VCaP (cell line): ENCODE measurements around the gene SGK1.
"Not testable (repeated sequence)": the region's sequence is repeated elsewhere in the genome, so short reads cannot be mapped to it uniquely, and the experiment has no call there.

Experiments used
- H3K27ac ChIP-seq: fragments of 450-650 bp; 2 replicates; pipeline ENCODE4 v1.5.1; 2017
- TF ChIP-seq, protein P1 (sequence below): fragments of 450-650 bp; conservative IDR thresholded peaks from 2 replicates; pipeline ENCODE4 v1.5.1; 2017; ENCODE audit warnings: mild to moderate bottlenecking, moderate library complexity

Gene SGK1

GRCh38 chr6:134187154-134187553 is 130.8 kb downstream of the SGK1 start:
- H3K27ac ChIP-seq, result no peak overlapping the region
- TF ChIP-seq, protein P1, sequence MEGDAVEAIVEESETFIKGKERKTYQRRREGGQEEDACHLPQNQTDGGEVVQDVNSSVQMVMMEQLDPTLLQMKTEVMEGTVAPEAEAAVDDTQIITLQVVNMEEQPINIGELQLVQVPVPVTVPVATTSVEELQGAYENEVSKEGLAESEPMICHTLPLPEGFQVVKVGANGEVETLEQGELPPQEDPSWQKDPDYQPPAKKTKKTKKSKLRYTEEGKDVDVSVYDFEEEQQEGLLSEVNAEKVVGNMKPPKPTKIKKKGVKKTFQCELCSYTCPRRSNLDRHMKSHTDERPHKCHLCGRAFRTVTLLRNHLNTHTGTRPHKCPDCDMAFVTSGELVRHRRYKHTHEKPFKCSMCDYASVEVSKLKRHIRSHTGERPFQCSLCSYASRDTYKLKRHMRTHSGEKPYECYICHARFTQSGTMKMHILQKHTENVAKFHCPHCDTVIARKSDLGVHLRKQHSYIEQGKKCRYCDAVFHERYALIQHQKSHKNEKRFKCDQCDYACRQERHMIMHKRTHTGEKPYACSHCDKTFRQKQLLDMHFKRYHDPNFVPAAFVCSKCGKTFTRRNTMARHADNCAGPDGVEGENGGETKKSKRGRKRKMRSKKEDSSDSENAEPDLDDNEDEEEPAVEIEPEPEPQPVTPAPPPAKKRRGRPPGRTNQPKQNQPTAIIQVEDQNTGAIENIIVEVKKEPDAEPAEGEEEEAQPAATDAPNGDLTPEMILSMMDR, result no peak

GRCh38 chr6:134186355-134186754 is 131.6 kb downstream of the SGK1 start:
- no peak overlapping the region for H3K27ac ChIP-seq
- TF ChIP-seq, protein P1, result no peak

GRCh38 chr6:134185277-134185676 is 132.6 kb downstream of the SGK1 start:
- TF ChIP-seq, protein P1, result no peak
- no peak overlapping the region for H3K27ac ChIP-seq

DNA sequence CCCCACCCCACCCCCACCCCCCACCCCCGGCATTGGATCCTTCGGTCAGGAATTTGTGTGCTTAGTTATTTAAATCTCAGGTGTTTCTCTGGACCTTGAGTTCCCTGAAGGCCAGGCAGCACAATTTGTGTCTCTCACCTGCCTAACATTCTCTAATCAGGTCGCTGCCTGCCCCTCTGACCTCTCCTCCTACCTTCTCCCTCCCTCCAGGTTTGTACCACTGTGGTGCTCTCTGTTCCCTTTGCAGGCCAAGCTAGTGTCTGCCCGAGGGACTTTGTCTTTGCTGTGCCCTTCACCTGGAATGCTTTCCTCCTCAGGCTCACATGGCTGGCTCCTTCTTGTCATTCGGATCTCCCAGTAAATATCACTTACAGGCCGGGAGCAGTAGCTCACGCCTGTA is 134.1 kb downstream of the SGK1 start:
- TF ChIP-seq, protein P1, result no peak

GRCh38 chr6:134182528-134182927 is 135.4 kb downstream of the SGK1 start:
- no peak overlapping the region for H3K27ac ChIP-seq
- TF ChIP-seq, protein P1, result no peak

More for the DNA sequence above, 134.1 kb downstream of the SGK1 start:
- H3K27ac ChIP-seq, result no peak overlapping the region

GRCh38 chr6:134181726-134182125 is 136.2 kb downstream of the SGK1 start:
- not testable (repeated sequence) for H3K27ac ChIP-seq

DNA sequence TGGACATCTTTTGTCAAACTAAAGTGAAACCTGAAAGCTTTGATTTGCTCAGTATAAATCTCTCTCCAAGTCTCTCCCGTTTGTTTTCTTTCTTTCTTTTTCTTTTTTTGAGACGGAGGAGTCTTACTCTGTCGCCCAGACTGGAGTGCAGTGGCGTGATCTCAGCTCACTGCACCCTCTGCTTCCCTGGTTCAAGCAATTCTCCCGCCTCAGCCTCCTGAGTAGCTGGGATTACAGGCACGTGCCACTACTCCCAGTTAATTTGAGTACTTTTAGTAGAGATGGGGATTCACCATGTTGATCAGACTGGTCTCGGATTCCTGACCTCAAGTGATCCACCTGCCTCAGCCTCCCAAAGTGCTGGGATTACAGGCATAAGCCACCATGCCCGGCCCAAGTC is 136.7 kb downstream of the SGK1 start:
- not testable (repeated sequence) for H3K27ac ChIP-seq

GRCh38 chr6:134180540-134180939 is 137.4 kb downstream of the SGK1 start:
- H3K27ac ChIP-seq, result not testable (repeated sequence)

DNA sequence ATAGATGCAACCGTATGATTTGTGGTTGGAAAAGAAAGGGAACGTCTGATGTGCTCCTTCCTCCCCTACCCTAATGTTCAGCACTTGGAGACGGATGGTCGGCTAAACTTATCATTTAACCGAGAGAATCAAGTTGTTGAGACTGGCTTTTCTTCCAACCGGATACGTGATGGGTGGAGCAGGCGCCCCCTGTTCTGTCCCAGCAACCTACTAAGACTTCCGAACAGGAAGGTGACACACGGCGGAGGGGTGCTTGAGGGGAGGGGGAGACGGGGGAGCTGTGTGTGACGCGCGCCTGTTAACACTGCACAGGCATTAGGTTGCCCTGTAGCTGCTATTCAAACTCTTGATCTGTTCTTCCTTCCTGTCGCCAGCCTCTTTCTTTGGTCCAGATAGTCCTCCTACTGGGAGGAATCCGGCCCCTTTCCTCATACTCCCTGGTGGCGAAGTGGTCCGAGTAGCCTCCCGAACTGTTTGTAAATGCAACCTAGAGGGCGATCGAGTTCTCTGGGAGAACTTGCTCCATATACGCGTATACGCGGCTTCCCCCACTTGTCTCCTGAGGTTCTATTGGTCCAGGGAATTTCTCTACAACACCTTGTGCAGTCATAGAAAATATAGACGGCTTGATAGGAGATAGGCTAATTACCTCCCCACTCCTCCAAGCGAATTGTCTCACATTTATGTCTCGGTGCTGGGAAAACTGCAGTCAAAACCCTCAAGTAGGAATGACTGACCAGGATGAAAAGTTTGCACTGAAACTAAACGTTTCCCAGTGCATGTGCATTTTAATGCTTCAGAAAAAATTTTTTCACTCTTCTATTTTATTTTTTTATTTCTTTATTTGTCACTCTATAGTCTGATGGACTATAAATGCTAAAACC is 139.5 kb downstream of the SGK1 start:
- H3K27ac ChIP-seq, result no peak overlapping the region
- TF ChIP-seq, protein P1, result no peak
